Testis (tissue), 5 donors: ENCODE results near the gene POLDIP3. TPM values are rescaled to one million over a fixed set of nuclear protein-coding genes. Genes with fewer than 3 reads are reported as not detected.

Source experiments
- DNase-seq: peaks from one replicate; pipeline ENCODE4 v3.0.0-alpha.2; 2019
- H3K27ac ChIP-seq, 2 donors: fragments of 200-600 bp; sonication (generic); one replicate each; pipeline ENCODE4 v1.5.1; 2019
- H3K27me3 ChIP-seq: fragments of 200-600 bp; sonication (generic); one replicate; pipeline ENCODE4 v1.5.1; 2019
- H3K36me3 ChIP-seq: fragments of 200-600 bp; sonication (generic); one replicate; pipeline ENCODE4 v1.5.1; 2017; ENCODE audit warnings: low read depth; ENCODE audit errors: missing control alignments
- H3K4me1 ChIP-seq: fragments of 200-600 bp; sonication (generic); one replicate; pipeline ENCODE4 v1.5.1; 2019
- H3K4me3 ChIP-seq, 2 donors: fragments of 200-600 bp; sonication (generic); one replicate each; pipeline ENCODE4 v1.5.1; 2017 to 2019
- H3K9me3 ChIP-seq: fragments of 200-600 bp; sonication (generic); one replicate; pipeline ENCODE4 v1.5.1; 2017
- CTCF ChIP-seq, 3 experiments: fragments of 450-650 bp in 2 of 3; fragments of 200-600 bp in 1 of 3; sonication (generic) in 1 of 3; IDR thresholded peaks; one replicate each; pipeline ENCODE4 v1.5.1; 2016 to 2019; ENCODE audit warnings: antibody characterized with exemption in 3 of 3, mild to moderate bottlenecking in 2 of 3, moderate library complexity in 1 of 3
- POLR2A ChIP-seq: fragments of 450-650 bp; IDR thresholded peaks from one replicate; pipeline ENCODE4 v1.6.1; 2017; ENCODE audit warnings: antibody characterized with exemption, mild to moderate bottlenecking, moderate library complexity
- WGBS, 2 donors: methylation state at CpG; one replicate each; pipeline ENCODE4 v1.1.5; 2018; 5-methylcytosine and 5-hydroxymethylcytosine counted together
- intact Hi-C: fragments of 100-400 bp; cut with DNase I; formaldehyde crosslinking; loops from one replicate; pipeline ENCODE4 v1.15.1; 2023; ENCODE audit warnings: low total_unique reads
- long read RNA-seq, 2 donors: transcript quantifications; one replicate each; lab custom pipeline, GENCODE V29; 2026
- polyA plus RNA-seq: library from polyadenylated mRNA; stranded (reverse); fragments of 350-450 nt; fragmentation: Illumina TruSeq; extraction: RNeasy Lipid Tissue Mini Kit (QIAGEN cat#74804); gene quantifications from one replicate; pipeline ENCODE4 v1.2.3, GENCODE V29; 2014; ENCODE audit warnings: low read depth, low replicate concordance; ENCODE audit not compliant: insufficient read depth
- total RNA-seq, 2 donors: library from RNA; depleted of rRNA; stranded (reverse); fragments of >200 nt; gene quantifications; one replicate each; pipeline ENCODE4 v1.2.3, GENCODE V29; 2016

POLDIP3 gene
- total RNA-seq (10 to 100 TPM; 57.5 to 60.5 TPM), polyA plus RNA-seq (76.9 TPM)
- long read RNA-seq, donor 1, transcript POLDIP3-201 (9 exons, 3,441 nt), result major isoform, 29 of 36 reads
- long read RNA-seq, donor 1, partial matches to known transcripts, result 6 of 36 reads
- long read RNA-seq, donor 1, other reads (novel, unspliced or antisense), result 0 of 36 reads
- long read RNA-seq, donor 2, transcript POLDIP3-201 (9 exons, 3,441 nt), result major isoform, 20 of 23 reads
- long read RNA-seq, donor 2, partial matches to known transcripts, result 0 of 23 reads
- long read RNA-seq, donor 2, other reads (novel, unspliced or antisense), result 0 of 23 reads

DNA sequence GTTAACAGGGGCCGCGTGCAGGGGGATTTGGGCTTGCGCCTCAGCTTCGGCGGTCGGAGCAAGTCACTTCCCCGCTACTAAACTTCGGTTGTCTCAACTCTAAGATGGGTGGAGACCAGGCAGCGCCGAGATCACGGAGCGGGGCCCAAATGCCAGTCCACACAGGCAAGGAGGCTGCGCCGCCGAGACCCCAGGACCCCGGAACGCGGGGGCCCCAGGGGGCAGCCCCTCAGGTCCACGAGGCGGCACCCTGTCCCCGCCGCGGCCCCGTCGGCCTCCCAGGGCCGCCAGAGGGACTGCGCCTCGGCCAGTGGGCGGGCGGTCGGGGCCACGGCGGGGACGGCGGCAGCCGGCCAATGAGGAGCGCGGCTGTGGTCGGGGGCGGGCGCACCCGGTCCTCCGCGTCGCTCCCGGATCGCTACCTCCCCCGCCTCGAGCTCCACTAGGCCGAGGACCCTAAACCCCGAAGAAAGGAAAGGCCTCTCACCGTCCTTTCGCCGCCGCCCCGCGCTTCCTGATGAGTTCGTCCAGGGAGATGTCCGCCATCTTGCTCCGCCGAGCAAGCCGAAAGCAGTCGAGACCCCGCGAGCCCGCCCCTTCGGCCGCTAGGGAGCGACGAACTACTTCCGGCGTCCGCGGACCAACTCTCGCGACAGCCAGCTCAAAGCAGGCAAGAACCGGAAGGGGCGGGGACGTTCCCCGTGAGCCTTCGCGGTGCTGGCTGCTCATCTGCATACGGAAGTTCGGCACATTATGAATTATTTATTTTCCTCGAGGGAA is at the start of gene POLDIP3:
POLDIP3 (minus strand) TSS at position 572 of the 780 bp plus-strand sequence; CDS start at position 546, 26 bp downstream.
- Histone ChIP-seq H3K4me1 (peaks cover 39% of the 10 kb centered on the region), H3K9me3 (no peaks in the 10 kb centered on the region), H3K4me3 (peak within 1 kb of the TSS; percentile 75 to 95), H3K27ac (peak within 1 kb of the TSS; percentile 92 to 95), H3K27me3 (no peaks in the 10 kb centered on the region), H3K36me3 (no peaks in the 10 kb centered on the region)
- intact Hi-C loops, result no loop called here
- WGBS, 2 donors, result 0 to 1% methylated on average over 33 to 73 of the region's 85 CpGs
- peak; percentile 57 for TF ChIP-seq POLR2A
- peak in 2 of 3 experiments; percentile 35 to 52 for TF ChIP-seq CTCF (IDR thresholded peaks at IDR 0.05)
- DNase-seq, result peak; percentile 100

DNA sequence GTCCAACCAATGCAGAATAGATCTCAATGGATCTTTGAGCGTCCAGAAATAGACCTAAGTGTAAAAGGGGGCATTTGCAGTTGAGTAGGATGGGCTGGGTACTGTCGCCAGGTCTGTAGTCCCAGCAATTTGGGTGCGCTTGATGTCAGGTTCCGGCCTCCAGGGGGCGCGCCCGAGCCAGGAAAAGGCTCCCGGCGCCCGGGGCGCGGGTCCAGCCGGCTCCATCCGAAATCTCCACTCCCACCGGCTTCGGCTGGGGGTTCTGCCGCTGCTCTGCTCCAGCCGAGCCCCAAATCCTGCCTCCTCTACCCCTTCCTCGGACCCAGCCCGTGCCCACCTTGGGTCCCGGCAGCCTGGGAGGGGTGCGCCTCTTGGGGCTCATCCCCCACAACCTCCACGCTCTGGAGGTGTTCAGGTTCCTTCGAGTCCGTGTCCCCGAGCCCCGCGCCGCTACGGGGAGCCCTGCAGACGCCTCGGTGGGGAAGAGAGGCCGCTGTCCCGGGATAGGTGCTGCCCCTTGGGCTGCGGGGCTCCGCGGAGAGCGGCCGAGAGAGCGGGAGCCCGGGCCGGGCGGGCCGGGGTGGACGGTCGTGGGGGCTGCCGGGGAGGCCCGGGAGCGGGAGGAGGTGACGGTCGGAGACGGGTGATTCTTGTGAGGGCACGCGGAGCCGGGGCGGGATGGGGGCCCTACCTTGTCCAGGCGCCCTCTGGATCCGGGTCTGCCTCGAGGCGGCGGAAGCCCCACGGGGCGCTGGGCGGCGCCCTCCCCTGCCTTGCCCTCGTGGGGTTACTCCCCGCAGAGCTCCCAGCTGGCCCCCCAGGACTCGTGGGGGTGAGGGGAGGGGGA is 47.5 kb upstream of the POLDIP3 start:
- no peaks in the 10 kb centered on the region for H3K27me3 ChIP-seq
- no peaks in the 10 kb centered on the region for H3K4me1 ChIP-seq
- peak; percentile 73 to 83 (median 78) for TF ChIP-seq CTCF (IDR thresholded peaks at IDR 0.05)
- TF ChIP-seq POLR2A, result no peak
- no peaks in the 10 kb centered on the region for H3K9me3 ChIP-seq
- H3K4me3 ChIP-seq, result peak overlapping the region; percentile 50 to 52
- H3K36me3 ChIP-seq, result no peaks in the 10 kb centered on the region
- peak; percentile 91 for DNase-seq
- intact Hi-C loops, result no loop called here
- 0 to 10% methylated on average over 7 to 65 of the region's 68 CpGs for WGBS, 2 donors
- H3K27ac ChIP-seq, result peak overlapping the region; percentile 48 to 64

DNA sequence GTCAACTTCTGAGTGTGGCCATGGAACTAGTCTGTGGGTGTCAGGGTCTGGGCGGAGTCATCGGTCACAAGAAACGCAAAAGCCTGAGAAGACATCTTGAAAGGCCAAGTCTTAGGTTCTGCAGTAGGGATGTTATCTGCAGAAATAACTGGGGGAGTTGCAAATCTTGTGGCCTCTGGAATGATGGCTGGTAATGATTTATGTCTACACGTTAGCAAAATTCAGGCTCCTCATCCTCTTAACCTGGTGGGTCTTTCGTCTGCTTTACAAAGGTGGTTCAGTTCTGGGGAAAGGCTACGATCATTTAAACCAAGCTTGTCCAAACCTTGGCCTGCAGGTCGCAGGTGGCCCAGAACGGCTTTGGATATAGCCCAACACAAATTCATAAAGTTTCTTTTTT is 41.9 kb upstream of the POLDIP3 start:
- WGBS, 2 donors, result 92% methylated on average over 8 of the region's 8 CpGs
- no peaks in the 10 kb centered on the region for H3K36me3 ChIP-seq
- no peak overlapping the region for H3K4me3 ChIP-seq
- no peaks in the 10 kb centered on the region for H3K4me1 ChIP-seq
- no peaks in the 10 kb centered on the region for H3K9me3 ChIP-seq
- DNase-seq, result no peak
- intact Hi-C loops, result no loop called here
- H3K27ac ChIP-seq, result no peak overlapping the region
- TF ChIP-seq POLR2A, result no peak
- TF ChIP-seq CTCF (IDR thresholded peaks at IDR 0.05), result no peak
- H3K27me3 ChIP-seq, result no peaks in the 10 kb centered on the region

DNA sequence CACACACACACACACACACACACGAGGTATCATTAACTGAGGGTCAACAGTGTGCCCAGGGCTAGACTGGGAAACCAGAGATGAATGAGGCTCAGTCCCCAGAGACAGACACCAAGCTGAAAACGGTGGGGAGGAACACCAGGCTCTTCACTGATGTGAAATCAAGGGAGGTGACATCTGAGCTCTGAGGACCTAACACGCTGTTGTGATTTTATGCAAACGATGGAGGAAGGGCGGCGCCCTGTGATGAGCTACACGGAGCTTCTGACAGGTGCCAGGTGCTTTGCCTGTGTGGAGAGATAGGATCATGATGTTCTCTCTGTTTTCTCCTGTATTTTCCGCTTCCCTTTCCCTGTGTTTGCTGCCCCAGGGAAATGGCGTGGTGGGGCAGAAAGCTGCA is 41.0 kb upstream of the POLDIP3 start:
- H3K4me1 ChIP-seq, result no peaks in the 10 kb centered on the region
- 83 to 84% methylated on average over 9 of the region's 9 CpGs for WGBS, 2 donors
- no peak for DNase-seq
- TF ChIP-seq POLR2A (no peak), CTCF (IDR thresholded peaks at IDR 0.05) (no peak)
- no peak overlapping the region for H3K4me3 ChIP-seq
- no peaks in the 10 kb centered on the region for H3K9me3 ChIP-seq
- H3K36me3 ChIP-seq, result no peaks in the 10 kb centered on the region
- H3K27me3 ChIP-seq, result no peaks in the 10 kb centered on the region
- H3K27ac ChIP-seq, result no peak overlapping the region
- intact Hi-C loops, result no loop called here
